ENCODE data around the gene MAN2B2. TPM values are rescaled to one million over a fixed set of nuclear protein-coding genes. Genes with fewer than 3 reads are reported as not detected.
A peak's percentile ranks its signal among the peaks of the same experiment; 100 is the strongest.

The MAN2B2 gene
- total and polyA plus RNA-seq, 7 donors, result 1.8 to 6.6 (median 3.2) TPM

DNA sequence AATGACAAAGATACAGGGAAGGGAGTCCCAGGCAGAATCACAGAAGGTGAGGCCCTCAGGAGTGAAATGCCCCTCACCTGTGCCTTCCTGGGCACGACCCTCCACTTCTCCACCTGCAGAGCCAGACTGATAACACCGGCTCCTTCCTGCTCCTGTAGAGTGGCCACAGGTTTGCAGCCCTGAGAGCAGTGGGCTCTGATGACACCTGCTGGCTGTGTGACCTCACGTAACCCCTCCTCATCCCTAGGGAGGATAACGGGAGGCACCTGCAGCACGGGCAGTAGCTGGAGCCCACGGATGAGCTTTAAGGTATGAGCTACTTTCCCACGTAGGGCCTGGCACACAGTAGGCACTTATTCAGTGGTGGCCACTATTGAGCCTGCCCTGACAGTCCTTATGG, 25.5 kb upstream of the MAN2B2 start:
- no peak overlapping the region for H3K4me3 ChIP-seq
- no peak overlapping the region for H3K27ac ChIP-seq
- ATAC-seq (no peak), DNase-seq (no peak)
- intact Hi-C loops (cut with DNase I), result loop anchor here in 1 of 2 donors (5.0 to 10.0 kb wide), 2 partner anchors 215 to 297 kb away; no protein-coding TSS in a partner anchor
- H3K27me3 ChIP-seq (ENCODE audit: insufficient read depth in 3 of 3, low read length in 2 of 3), result peaks cover 0 to 32% (median 12%) of the 10 kb centered on the region in 3 donors
- H3K9me3 ChIP-seq, result no peaks in the 10 kb centered on the region
- 26 to 29% (median 26%) methylated on average over 7 of the region's 7 CpGs for WGBS, 3 donors
- no peaks in the 10 kb centered on the region for H3K4me1 ChIP-seq
- TF ChIP-seq, protein P1, sequence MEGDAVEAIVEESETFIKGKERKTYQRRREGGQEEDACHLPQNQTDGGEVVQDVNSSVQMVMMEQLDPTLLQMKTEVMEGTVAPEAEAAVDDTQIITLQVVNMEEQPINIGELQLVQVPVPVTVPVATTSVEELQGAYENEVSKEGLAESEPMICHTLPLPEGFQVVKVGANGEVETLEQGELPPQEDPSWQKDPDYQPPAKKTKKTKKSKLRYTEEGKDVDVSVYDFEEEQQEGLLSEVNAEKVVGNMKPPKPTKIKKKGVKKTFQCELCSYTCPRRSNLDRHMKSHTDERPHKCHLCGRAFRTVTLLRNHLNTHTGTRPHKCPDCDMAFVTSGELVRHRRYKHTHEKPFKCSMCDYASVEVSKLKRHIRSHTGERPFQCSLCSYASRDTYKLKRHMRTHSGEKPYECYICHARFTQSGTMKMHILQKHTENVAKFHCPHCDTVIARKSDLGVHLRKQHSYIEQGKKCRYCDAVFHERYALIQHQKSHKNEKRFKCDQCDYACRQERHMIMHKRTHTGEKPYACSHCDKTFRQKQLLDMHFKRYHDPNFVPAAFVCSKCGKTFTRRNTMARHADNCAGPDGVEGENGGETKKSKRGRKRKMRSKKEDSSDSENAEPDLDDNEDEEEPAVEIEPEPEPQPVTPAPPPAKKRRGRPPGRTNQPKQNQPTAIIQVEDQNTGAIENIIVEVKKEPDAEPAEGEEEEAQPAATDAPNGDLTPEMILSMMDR (IDR thresholded peaks at IDR 0.05), result no peak
- H3K36me3 ChIP-seq (ENCODE audit: insufficient read depth in 1 of 2, low read depth in 1 of 2), result no peaks in the 10 kb centered on the region

- intact Hi-C loops (cut with DNase I), result loop anchor here in 1 of 2 donors (5.0 to 10.0 kb wide), 2 partner anchors 215 to 298 kb away; no protein-coding TSS in a partner anchor
- WGBS, 3 donors, result 47 to 54% (median 50%) methylated on average over 13 of the region's 13 CpGs
- ATAC-seq, result peak in 1 of 4 donors; percentile 48
- H3K27ac ChIP-seq, result no peak overlapping the region
- DNase-seq, result peak in 1 of 2 donors; percentile 36
- TF ChIP-seq, protein P1 (IDR thresholded peaks at IDR 0.05), result no peak
- no peaks in the 10 kb centered on the region for H3K4me1 ChIP-seq
- H3K36me3 ChIP-seq (ENCODE audit: insufficient read depth in 1 of 2, low read depth in 1 of 2), result no peaks in the 10 kb centered on the region
- no peak overlapping the region for H3K4me3 ChIP-seq
- H3K9me3 ChIP-seq, result no peaks in the 10 kb centered on the region
- H3K27me3 ChIP-seq (ENCODE audit: insufficient read depth in 3 of 3, low read length in 2 of 3), result peaks cover 0 to 26% (median 12%) of the 10 kb centered on the region in 3 donors
Measured at GRCh38 chr4:6549890-6550620, 24.9 kb upstream of the MAN2B2 start.

DNA sequence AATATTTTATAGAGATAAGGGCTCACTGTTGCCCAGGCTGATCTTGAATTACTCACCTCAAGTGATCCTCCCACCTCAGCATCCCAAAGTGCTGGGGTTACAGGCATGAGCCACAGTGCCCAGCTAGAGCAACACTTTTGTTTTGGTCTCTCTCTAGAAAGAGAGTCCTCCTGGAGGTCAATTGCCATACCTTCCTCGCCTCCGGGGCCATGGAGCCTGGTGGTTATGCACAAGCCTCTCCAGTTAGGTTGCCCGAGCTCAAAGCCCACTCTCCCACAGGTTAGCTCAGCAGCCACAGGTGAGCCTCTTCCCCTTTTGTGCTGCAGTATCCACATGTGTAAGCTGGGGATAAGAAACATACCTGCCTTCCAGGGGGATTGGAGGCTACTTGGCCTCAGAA, 24.2 kb upstream of the MAN2B2 start:
- WGBS, 3 donors, result 70 to 85% (median 82%) methylated on average over 3 of the region's 3 CpGs
- no peaks in the 10 kb centered on the region for H3K4me1 ChIP-seq

GRCh38 chr4:6551660-6552059, 23.3 kb upstream of the MAN2B2 start:
- Histone ChIP-seq H3K9me3 (no peaks in the 10 kb centered on the region), H3K4me1 (no peaks in the 10 kb centered on the region), H3K4me3 (no peak overlapping the region), H3K27me3 (ENCODE audit: insufficient read depth in 3 of 3, low read length in 2 of 3) (peaks cover 0 to 28% (median 14%) of the 10 kb centered on the region in 3 donors), H3K36me3 (ENCODE audit: insufficient read depth in 1 of 2, low read depth in 1 of 2) (no peaks in the 10 kb centered on the region), H3K27ac (no peak overlapping the region)
- TF ChIP-seq, protein P1 (IDR thresholded peaks at IDR 0.05), result no peak
- 93 to 94% (median 93%) methylated on average over 2 of the region's 2 CpGs for WGBS, 3 donors
- DNase-seq (no peak), ATAC-seq (no peak)
- intact Hi-C loops (cut with DNase I), result no loop called here

More for the DNA sequence above, 24.2 kb upstream of the MAN2B2 start:
- Histone ChIP-seq H3K4me3 (no peak overlapping the region), H3K27ac (no peak overlapping the region), H3K36me3 (ENCODE audit: insufficient read depth in 1 of 2, low read depth in 1 of 2) (no peaks in the 10 kb centered on the region), H3K27me3 (ENCODE audit: insufficient read depth in 3 of 3, low read length in 2 of 3) (peaks cover 0 to 26% (median 14%) of the 10 kb centered on the region in 3 donors), H3K9me3 (no peaks in the 10 kb centered on the region)
- TF ChIP-seq, protein P1 (IDR thresholded peaks at IDR 0.05), result no peak
- ATAC-seq, result no peak
- DNase-seq, result no peak
- intact Hi-C loops (cut with DNase I), result no loop called here

Measured in psoas muscle (tissue), 8 donors.